WTC11 (cell line): ENCODE data around the gene HJURP. TPM values are rescaled to one million over a fixed set of nuclear protein-coding genes. Genes with fewer than 3 reads are reported as not detected.

Experiments used
- ATAC-seq: fragments of 200-7000 bp; cut with Tn5 transposase; 2 replicates; pipeline ENCODE4 v1.10.0; 2021; ENCODE audit warnings: mild to moderate bottlenecking, moderate library complexity
- CTCF ChIA-PET: fragments of 300-600 bp; sonication (Branson Sonifier 250); formaldehyde crosslinking; loops from one replicate; lab custom pipeline; 2021; ENCODE audit warnings: antibody characterized with exemption; lab: Charles Lee
- POLR2A ChIA-PET: fragments of 350-600 bp; sonication (Branson Sonifier 250); formaldehyde crosslinking; loops from one replicate; lab custom pipeline; 2021; ENCODE audit warnings: antibody characterized with exemption; lab: Charles Lee
- DNase-seq: peaks from one replicate; pipeline ENCODE4 v3.0.0; 2021; ENCODE audit warnings: low spot score
- H3K27ac Mint-ChIP-seq: 2 replicates; pipeline ENCODE4 v1.8.0; 2021; ENCODE audit warnings: mixed read lengths
- H3K27me3 Mint-ChIP-seq: 2 replicates; pipeline ENCODE4 v1.8.0; 2021; ENCODE audit warnings: low read depth, mild to moderate bottlenecking, moderate library complexity, mixed read lengths
- H3K36me3 Mint-ChIP-seq: 2 replicates; pipeline ENCODE4 v1.8.0; 2021; ENCODE audit warnings: mixed read lengths
- H3K4me1 Mint-ChIP-seq: 2 replicates; pipeline ENCODE4 v1.8.0; 2022; ENCODE audit warnings: mixed read lengths
- H3K4me3 Mint-ChIP-seq: 2 replicates; pipeline ENCODE4 v1.8.0; 2021; ENCODE audit warnings: mild to moderate bottlenecking, moderate library complexity, mixed read lengths
- H3K9me3 Mint-ChIP-seq: 2 replicates; pipeline ENCODE4 v1.8.0; 2021; ENCODE audit warnings: mixed read lengths
- GRHL2 ChIP-seq: fragments of 250-450 bp; sonication (Bioruptor Pico); IDR thresholded peaks from 2 replicates; pipeline ENCODE4 v1.8.0; 2022; ENCODE audit warnings: mild to moderate bottlenecking, moderate library complexity; ENCODE audit not compliant: insufficient replicate concordance, severe bottlenecking
- HMGA2 ChIP-seq: fragments of 250-450 bp; sonication (Bioruptor Pico); IDR thresholded peaks from 2 replicates; pipeline ENCODE4 v1.4.0; 2021; ENCODE audit warnings: mild to moderate bottlenecking, moderate library complexity
- IRF1 ChIP-seq: sonication (generic); formaldehyde crosslinking; IDR thresholded peaks from 2 replicates; pipeline ENCODE4 v1.8.0; 2023; ENCODE audit warnings: missing genetic modification reagents
- IRF2 ChIP-seq: sonication (generic); formaldehyde crosslinking; IDR thresholded peaks from 2 replicates; pipeline ENCODE4 v1.8.0; 2022; ENCODE audit warnings: low read depth, missing genetic modification reagents, borderline replicate concordance
- JUN ChIP-seq: sonication (generic); formaldehyde crosslinking; IDR thresholded peaks from 2 replicates; pipeline ENCODE4 v1.8.0; 2023; ENCODE audit warnings: mild to moderate bottlenecking, missing genetic modification reagents
- MXD4 ChIP-seq: fragments of 250-450 bp; sonication (Bioruptor Pico); IDR thresholded peaks from 2 replicates; pipeline ENCODE4 v1.8.0; 2021; ENCODE audit warnings: mild to moderate bottlenecking, moderate library complexity, borderline replicate concordance
- NFE2L1 ChIP-seq: sonication (generic); formaldehyde crosslinking; IDR thresholded peaks from 2 replicates; pipeline ENCODE4 v1.8.1; 2023; ENCODE audit warnings: missing genetic modification reagents
- NFYB ChIP-seq: sonication (generic); formaldehyde crosslinking; conservative IDR thresholded peaks from 2 replicates; pipeline ENCODE4 v1.8.0; 2022; ENCODE audit warnings: low read depth, missing genetic modification reagents
- NR1H2 ChIP-seq: sonication (generic); formaldehyde crosslinking; IDR thresholded peaks from 2 replicates; pipeline ENCODE4 v1.9.0; 2021; ENCODE audit warnings: mild to moderate bottlenecking, moderate library complexity, missing genetic modification reagents
- OVOL2 ChIP-seq: fragments of 250-450 bp; sonication (Bioruptor Pico); IDR thresholded peaks from 2 replicates; pipeline ENCODE4 v1.9.0; 2021; ENCODE audit warnings: mild to moderate bottlenecking, borderline replicate concordance
- RELA ChIP-seq: sonication (generic); formaldehyde crosslinking; IDR thresholded peaks from 2 replicates; pipeline ENCODE4 v1.8.1; 2022; ENCODE audit warnings: missing genetic modification reagents, mild to moderate bottlenecking, borderline replicate concordance
- RORB ChIP-seq: fragments of 250-450 bp; sonication (Bioruptor Pico); IDR thresholded peaks from 2 replicates; pipeline ENCODE4 v1.9.0; 2021; ENCODE audit warnings: mild to moderate bottlenecking
- SMAD3 ChIP-seq: sonication (generic); formaldehyde crosslinking; IDR thresholded peaks from 2 replicates; pipeline ENCODE4 v1.8.0; 2022; ENCODE audit warnings: missing genetic modification reagents, mild to moderate bottlenecking, borderline replicate concordance
- SMAD4 ChIP-seq: sonication (generic); formaldehyde crosslinking; IDR thresholded peaks from 2 replicates; pipeline ENCODE4 v1.8.0; 2022; ENCODE audit warnings: mild to moderate bottlenecking, missing genetic modification reagents
- ZNF121 ChIP-seq: sonication (generic); formaldehyde crosslinking; IDR thresholded peaks from 2 replicates; pipeline ENCODE4 v1.8.0; 2023; ENCODE audit warnings: missing genetic modification reagents
- ZNF671 ChIP-seq: fragments of 250-450 bp; sonication (Bioruptor Pico); IDR thresholded peaks from 2 replicates; pipeline ENCODE4 v1.8.0; 2021; ENCODE audit warnings: mild to moderate bottlenecking
- total RNA-seq: library from RNA; stranded (reverse); gene quantifications from 3 replicates; pipeline ENCODE4 v1.2.3, GENCODE V29; 2021
- TF ChIP-seq, protein P1 (sequence below): sonication (generic); formaldehyde crosslinking; IDR thresholded peaks from 2 replicates; pipeline ENCODE4 v1.8.0; 2022; ENCODE audit warnings: mild to moderate bottlenecking, missing genetic modification reagents
- TF ChIP-seq, protein P2 (sequence below): fragments of 250-450 bp; sonication (Bioruptor Pico); IDR thresholded peaks from 2 replicates; pipeline ENCODE4 v2.1.2; 2022; ENCODE audit warnings: mild to moderate bottlenecking, moderate library complexity

Gene HJURP
- total RNA-seq, 1 experiment from 2014 or later: 83.7 TPM

DNA sequence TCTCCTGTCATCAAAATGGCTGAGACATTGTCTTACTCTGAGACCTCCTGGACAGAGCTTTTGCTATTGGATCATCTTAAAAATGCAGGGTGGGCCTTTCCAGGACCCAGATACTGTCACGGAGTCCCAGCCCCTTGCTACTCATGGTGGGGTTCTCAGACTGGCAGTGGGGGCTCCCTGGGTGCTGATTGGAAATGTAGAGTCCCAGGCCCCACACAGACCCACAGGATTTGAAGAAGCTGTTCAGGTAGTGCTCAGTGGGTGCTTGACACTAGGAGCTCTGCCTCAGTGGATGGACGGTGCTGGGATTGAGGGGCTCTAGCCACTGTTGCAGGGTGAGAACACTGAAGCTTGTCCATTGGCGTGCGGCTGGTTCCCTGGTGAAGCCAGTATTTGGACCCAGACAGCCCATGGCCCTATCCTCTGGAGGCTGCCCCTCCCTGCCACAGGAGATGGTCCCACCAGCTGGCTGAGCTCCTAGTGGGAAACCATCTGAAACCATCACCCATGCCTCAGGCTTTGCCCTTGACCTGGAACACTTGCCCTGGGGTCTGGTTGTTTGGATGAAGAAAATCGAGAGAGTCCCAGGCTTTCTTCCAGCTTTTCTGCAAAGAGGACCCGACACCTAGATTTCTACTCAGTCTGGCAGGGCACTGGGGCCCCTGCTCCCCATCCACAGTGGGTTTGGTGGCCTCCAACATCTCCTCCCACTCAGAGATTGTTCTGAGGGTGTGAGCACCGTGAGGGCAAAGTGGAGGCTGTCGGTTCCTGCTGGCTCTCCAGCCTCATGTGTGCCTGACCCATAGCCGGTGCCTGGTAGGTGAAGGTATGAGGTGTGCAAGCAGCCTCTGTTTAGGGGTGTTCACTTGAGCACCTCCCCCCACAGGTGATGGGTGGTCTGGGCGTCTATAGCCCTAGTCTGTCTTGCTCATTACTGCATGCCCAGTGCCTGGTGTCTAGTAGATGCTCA is 46.1 kb downstream of the HJURP start:
- ChIA-PET CTCF (no interaction called here), POLR2A (no interaction called here)
- no peak overlapping the region for H3K4me3 Mint-ChIP-seq

DNA sequence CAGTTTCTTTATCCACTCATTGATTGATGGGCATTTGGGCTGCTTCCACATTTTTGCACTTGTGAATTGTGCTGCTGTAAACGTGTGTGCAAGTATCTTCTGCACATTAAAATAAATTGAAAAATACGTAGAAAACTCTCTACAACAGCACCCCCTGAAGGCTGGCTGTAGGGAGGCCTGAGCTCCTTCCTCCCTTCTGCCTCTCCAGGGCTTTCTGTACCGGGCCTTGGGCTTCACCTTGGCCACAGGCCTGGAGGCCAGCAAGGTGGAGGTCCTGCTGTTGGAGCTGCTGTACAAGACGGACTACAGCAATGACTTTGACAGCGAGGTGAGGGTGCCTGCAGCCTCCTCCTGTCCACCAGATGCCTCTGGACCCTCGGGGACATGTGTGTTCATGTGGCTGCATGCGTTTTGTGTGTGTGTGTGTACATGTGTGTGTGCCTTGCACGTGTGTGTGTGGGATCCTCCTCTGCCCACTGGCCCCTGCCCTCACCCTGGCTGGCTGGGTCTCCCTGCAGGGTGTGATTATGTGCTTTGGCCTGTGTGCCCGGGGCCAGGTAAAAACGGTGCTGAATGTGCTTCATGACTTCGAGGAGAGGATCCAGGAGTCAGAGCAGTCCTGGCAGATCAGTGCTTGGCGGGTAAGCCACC is 47.0 kb downstream of the HJURP start:
- H3K9me3 Mint-ChIP-seq: peaks cover 11% of the 10 kb centered on the region; the same call in 1 of the 2 replicates

More for the DNA sequence above, 46.1 kb downstream of the HJURP start:
- no peaks in the 10 kb centered on the region; the same call in 1 of the 2 replicates for H3K27me3 Mint-ChIP-seq
- DNase-seq (no peak), ATAC-seq (no peak)
- no peaks in the 10 kb centered on the region for H3K4me1 Mint-ChIP-seq
- no peak for TF ChIP-seq SMAD4 (CRISPR knock-in tag)
- TF ChIP-seq NFYB (CRISPR knock-in tag): no peak
- no peak for TF ChIP-seq SMAD3 (CRISPR knock-in tag)
- TF ChIP-seq, protein P1, sequence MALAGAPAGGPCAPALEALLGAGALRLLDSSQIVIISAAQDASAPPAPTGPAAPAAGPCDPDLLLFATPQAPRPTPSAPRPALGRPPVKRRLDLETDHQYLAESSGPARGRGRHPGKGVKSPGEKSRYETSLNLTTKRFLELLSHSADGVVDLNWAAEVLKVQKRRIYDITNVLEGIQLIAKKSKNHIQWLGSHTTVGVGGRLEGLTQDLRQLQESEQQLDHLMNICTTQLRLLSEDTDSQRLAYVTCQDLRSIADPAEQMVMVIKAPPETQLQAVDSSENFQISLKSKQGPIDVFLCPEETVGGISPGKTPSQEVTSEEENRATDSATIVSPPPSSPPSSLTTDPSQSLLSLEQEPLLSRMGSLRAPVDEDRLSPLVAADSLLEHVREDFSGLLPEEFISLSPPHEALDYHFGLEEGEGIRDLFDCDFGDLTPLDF (CRISPR knock-in tag): no peak
- TF ChIP-seq, protein P2, sequence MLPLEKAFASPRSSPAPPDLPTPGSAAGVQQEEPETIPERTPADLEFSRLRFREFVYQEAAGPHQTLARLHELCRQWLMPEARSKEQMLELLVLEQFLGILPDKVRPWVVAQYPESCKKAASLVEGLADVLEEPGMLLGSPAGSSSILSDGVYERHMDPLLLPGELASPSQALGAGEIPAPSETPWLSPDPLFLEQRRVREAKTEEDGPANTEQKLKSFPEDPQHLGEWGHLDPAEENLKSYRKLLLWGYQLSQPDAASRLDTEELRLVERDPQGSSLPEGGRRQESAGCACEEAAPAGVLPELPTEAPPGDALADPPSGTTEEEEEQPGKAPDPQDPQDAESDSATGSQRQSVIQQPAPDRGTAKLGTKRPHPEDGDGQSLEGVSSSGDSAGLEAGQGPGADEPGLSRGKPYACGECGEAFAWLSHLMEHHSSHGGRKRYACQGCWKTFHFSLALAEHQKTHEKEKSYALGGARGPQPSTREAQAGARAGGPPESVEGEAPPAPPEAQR (CRISPR knock-in tag): no peak
- no peak for TF ChIP-seq ZNF671
- no peak for TF ChIP-seq OVOL2
- no peak for TF ChIP-seq GRHL2 (CRISPR knock-in tag)
- H3K9me3 Mint-ChIP-seq: peaks cover 11% of the 10 kb centered on the region; the same call in 1 of the 2 replicates
- H3K36me3 Mint-ChIP-seq: no peaks in the 10 kb centered on the region
- no peak overlapping the region for H3K27ac Mint-ChIP-seq

DNA sequence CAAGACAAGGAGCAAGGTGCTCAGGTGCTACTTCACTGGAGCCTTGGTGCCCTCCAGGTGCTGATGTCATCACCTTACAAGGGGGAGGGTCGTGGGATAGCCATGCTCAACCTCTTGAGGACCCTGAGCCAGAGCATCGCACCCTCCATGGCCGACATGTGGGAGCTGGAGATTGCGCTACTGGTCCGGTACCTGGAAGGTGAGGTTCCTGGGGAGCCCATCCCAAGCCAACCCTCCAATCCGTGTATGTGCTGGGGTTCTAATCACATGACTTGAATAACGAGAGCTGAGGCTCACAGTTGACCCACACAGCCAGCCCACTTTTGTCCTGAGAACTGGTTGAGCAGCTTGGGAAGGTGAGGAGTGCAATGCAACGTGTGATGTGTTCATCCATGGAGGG is 50.3 kb downstream of the HJURP start:
- ChIA-PET POLR2A (interaction anchor here (0.7 kb wide), 1 partner anchor 230 kb away, joined by 3 read pairs; no protein-coding TSS in a partner anchor), CTCF (no interaction called here)
- no peak overlapping the region for H3K4me3 Mint-ChIP-seq
- H3K4me1 Mint-ChIP-seq: no peaks in the 10 kb centered on the region
- H3K27me3 Mint-ChIP-seq: no peaks in the 10 kb centered on the region; the same call in 1 of the 2 replicates
- DNase-seq (no peak), ATAC-seq (no peak)
- no peak for TF ChIP-seq HMGA2 (CRISPR knock-in tag)
- H3K36me3 Mint-ChIP-seq: no peaks in the 10 kb centered on the region
- H3K9me3 Mint-ChIP-seq: peaks cover 13% of the 10 kb centered on the region
- H3K27ac Mint-ChIP-seq: no peak overlapping the region

More for the DNA sequence above, 47.0 kb downstream of the HJURP start:
- no peak overlapping the region for H3K4me3 Mint-ChIP-seq
- H3K4me1 Mint-ChIP-seq: no peaks in the 10 kb centered on the region
- CTCF ChIA-PET: interaction anchor here (0.5 to 1.0 kb wide), 3 partner anchors 25 to 837 kb away, joined by 3 to 5 read pairs (median 3); no protein-coding TSS in a partner anchor
- TF ChIP-seq MXD4 (no peak), RORB (CRISPR knock-in tag) (no peak), NFE2L1 (CRISPR knock-in tag) (no peak), RELA (no peak), IRF2 (no peak), IRF1 (no peak), NR1H2 (CRISPR knock-in tag) (no peak), ZNF121 (no peak), JUN (CRISPR knock-in tag) (no peak), NFYB (CRISPR knock-in tag) (no peak), SMAD3 (CRISPR knock-in tag) (no peak)
- DNase-seq (no peak), ATAC-seq (no peak)
- no peak overlapping the region for H3K27ac Mint-ChIP-seq
- POLR2A ChIA-PET: no interaction called here
- H3K27me3 Mint-ChIP-seq: no peaks in the 10 kb centered on the region; the same call in 1 of the 2 replicates
- no peaks in the 10 kb centered on the region for H3K36me3 Mint-ChIP-seq
